HG02852 (cell line): Measurements from ENCODE around the gene RAB3GAP2.
"Not testable (repeated sequence)": the region's sequence is repeated elsewhere in the genome, so short reads cannot be mapped to it uniquely, and the experiment has no call there.

Experiments used
- ATAC-seq: cut with Tn5 transposase; IDR thresholded peaks from one replicate; pipeline ENCODE4 v1.9.1; 2021; ENCODE audit warnings: mild to moderate bottlenecking, moderate library complexity; ENCODE audit not compliant: unreplicated experiment

The RAB3GAP2 gene

DNA sequence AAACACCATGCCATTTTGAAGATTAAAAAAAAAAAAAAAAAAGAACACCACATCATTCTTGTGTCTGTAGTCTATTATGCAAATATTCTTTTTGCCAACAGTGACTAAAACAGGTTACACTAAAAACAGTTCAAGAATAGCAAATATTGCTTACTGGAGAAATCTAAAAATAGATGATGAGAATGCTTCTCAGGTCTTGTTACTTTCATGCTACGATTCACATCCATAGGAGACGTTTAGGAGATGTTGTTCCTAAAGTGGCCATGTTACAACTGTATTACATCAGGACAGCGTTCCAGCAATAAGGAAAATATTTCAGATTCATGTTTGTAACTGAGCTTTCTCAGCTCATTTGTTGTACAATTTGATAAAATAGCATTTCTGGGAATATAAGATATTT is 32.3 kb downstream of the RAB3GAP2 start:
- no peak for ATAC-seq

DNA sequence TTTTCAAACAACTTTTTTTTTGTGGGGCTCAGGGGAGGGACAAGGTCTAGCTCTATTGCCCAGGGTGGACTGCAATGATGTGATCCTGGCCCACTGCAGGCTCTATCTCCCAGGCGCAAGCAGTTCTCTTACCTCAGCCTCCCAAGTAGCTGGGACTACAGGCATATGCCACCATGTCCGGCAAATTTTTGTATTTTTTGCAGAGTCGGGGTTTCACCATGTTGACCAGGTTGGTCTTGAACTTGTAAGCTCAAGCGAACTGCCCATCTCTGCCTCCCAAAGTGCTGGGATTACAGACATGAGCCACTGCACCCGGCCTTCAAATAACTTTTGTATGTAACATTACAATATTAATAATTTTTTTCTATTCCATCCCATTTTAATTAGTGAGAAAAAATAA is 33.0 kb downstream of the RAB3GAP2 start:
- ATAC-seq = no peak

DNA sequence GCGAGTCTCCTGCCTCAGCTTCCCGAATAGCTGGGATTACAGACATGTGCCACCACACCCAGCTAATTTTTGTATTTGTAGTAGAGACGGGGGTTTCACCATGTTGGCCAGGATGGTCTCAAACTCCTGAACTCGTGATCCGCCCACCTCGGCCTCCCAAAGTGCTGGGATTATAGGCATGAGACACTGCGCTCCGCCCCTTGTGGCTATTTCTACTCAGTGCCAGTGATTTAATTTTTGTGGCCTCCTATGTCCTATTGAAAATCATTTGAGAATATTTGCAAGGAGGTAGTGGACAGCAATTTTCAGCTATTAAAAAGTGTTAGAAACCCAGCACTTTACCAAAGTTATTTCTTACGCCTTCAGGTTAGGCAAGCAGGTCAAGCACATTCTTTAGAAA is 36.0 kb downstream of the RAB3GAP2 start:
- not testable (repeated sequence) for ATAC-seq

DNA sequence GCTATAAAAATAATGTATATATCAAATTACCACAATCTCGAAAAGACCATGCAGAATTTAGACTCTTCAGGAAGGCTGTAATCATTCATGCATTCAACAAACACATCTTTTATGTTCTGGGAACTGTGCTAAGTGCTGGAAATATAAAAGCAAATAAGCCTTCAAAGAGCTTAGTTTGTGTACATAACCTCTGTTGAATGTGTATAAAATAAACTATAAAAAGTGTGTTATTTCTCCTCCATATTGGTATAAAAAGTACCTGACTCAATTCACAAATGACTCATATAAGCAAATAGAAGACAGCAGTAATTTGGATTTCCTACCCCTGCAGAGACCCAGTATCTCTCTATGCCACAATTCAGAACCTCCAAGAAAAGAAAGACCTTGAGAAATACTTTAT is 36.8 kb downstream of the RAB3GAP2 start:
- ATAC-seq = no peak

DNA sequence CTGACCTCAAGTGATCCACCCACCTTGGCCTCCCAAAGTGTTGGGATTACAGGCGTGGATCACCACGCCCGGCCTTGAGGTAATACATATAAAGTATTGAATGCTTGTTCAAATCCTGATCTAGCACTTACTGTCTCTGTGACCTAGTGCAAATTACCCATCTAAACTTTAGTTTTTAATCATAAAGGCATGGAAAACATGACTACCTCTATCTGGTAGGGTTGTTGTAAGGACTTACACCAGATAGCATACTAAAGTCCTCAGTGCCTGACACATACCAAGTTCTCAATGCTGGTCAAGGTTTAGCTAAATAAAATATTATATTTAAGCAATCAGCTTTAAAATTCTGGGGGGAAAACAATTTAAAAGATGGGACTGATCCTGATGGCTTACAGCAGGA is 38.3 kb downstream of the RAB3GAP2 start:
- no peak for ATAC-seq

DNA sequence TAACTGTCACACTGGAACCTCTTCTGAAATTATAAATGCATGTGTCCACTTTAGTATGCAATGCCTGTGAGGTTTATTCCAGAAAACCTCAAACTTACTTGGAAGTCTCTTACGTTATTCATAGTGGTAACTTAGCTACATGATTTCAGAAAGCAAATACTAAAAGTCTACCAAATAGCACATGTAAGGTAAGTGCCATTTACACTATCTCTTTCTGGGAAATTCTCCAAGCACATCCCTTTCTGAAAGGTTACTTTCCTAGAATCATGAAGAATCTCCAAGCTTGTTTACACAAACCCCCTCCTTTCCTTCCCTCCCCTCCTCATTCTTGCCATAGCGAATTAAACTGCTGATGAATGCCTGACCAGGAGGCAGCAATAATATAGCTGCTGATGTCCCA is 42.5 kb downstream of the RAB3GAP2 start:
- no peak for ATAC-seq

DNA sequence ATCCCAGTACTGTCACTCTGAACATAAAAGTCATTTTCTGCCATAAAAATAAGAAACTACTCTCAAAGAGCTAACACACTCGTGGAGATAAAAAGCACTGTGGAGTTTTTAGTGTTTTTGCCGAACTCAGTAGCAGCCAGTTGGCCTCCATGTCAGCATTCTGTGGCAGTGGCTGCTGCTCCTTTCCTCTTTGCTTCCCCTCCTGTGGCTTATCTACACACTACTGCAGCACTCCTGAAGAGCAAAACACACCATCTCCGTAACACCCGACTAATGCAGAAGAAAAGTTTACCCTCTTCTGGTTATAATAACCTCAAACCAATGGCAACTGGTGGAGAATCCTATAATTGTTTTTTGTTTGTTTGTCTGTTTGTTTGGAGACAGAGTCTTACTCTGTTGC is 44.9 kb downstream of the RAB3GAP2 start:
- ATAC-seq = no peak

DNA sequence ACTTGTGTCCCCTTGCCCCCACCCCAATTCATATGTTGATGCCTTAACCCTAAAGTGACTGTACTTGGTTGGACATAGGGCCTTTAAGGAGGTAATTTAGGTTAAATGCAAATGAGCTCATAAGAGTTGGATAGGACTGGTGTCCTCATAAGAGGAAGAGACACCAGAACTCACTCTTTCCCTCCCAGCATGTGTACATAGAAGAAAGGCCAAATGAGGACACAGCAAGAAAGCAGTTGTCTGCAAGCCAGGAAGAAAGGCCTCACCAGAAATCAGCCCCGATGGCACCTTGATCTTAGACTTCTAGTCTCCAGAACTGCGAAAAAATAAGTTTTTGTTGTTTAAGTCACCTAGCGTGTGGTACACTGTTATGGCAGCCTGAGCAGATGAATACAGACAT is 45.5 kb downstream of the RAB3GAP2 start:
- ATAC-seq = no peak

DNA sequence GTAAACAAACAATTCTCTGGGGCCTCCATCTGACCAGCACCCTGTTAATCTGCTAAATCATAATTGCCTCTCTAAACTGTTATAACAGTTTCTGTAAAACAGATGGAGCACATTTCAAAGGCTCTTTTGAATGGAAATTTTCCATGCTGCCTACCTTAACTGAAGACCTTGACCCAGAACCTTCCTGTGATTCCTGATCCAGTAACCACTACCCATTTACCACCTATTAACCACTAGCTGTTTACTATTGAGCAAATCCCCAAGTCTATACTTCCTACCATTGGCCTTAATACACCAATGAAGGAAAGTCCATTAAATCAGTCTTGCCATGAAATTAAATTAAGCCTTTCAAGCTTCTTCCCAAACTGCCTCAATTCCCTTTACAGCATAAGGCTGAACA is 46.3 kb downstream of the RAB3GAP2 start:
- no peak for ATAC-seq

DNA sequence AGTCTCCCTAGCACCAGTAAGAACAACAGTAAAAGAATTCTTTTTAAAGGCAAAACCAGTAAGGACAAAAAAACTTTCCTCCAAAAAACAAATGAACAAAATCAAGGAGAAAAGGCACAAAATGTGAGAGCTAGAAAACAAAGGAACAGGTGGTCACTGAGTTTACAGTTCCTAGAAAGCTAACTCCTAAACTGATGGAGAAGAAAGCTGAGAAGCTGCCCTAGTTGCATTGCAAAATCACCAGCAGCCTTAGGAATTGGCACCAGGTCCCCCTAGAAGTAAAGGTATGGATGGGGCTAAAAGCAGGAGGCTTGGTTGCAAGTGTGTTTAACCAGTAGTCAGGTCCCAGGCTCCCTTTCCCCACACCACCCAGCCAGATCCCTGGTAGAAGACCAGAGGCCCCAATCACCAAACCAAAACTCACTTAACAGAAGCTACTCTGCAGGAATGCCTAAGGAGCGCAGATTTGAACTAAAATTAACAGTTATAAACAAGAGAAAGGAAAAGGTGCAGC is 47.6 kb downstream of the RAB3GAP2 start:
- ATAC-seq = no peak

DNA sequence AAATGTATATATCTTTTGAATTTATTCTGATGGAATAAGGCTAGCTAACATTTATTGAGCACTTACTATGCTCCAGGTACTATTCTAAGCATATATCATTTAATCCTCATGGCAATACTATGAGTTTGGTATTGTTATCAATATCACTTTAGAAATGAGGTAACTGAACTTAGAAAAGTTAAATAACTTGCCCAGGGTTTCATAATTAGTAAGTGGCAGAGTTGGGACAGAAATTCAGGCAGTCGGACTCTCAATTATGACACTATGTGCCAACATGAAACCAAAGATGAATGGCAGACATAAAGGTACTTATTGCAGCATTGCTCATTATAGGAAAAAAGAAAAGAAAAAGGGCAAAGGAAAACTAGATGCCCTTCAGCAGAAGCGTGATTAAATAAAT is 48.2 kb downstream of the RAB3GAP2 start:
- ATAC-seq = no peak

DNA sequence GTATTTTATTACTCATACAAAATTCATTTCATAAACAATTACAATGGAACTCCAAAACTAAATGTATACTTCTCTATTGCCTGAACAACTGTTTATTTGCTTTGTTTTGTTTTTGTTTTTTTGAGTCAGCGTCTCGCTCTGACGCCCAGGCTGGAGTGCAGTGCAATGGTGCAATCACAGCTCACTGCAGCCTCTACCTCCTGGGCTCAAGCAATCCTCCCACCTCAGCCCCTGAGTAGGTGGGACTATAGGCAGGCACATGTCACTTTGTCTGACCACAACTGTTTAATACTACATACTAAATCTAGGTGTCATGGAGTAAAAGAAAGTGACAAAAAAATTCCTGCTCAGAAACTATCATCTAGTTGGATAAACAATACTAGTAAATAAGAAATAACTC is 49.3 kb downstream of the RAB3GAP2 start:
- no peak for ATAC-seq

DNA sequence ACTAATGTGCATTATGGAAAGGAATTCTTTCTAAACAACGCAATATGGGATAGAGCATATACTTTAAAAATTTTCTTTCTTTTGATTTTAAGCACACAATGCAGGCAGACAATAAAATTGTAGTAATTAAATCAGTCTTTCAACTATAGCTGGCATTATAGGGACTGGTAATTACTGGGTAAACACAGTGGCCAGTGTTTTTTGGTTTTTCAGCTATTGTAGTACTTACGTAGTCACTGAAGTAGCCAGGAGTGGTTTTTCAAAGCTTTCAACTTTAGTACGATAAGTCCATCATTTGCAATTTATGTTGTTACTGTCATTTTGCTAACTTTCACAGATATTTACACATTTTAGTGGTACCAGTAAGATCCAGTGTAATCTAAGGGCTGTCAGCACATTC is 50.6 kb downstream of the RAB3GAP2 start:
- no peak for ATAC-seq

DNA sequence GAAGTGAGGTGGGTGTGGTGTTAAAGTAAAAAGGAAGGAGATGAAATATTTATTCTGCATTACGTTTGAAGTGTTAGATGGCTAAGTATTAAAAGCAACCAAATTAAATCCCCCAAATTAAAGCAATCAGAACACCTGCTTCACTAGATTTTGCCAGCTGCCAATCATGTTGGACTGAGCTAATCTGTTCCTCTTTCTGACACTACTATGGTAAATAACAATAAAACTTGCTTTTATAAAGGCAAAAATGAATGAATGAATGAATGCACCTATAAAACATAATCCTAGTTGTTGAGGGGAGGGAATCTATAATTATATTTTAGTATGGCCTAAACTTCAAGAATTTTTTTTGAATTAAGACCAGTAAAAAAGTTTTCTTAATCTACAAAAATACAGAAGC is 51.0 kb downstream of the RAB3GAP2 start:
- ATAC-seq = no peak

DNA sequence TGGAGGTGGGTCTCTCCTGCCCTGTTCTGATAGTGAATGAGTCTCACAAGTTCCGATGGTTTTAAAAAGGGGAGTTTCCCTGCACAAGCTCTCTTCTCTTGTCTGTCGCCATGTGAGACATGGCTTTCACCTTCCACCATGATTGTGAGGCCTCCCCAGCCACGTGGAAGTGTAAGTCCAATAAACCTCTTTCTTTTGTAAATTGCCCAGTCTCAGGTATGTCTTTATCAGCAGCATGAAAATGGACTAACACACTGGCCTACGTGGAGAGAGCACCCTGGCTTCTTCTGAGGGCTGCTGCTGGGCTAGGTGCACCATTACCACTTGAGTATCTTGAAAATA is 51.6 kb downstream of the RAB3GAP2 start:
- ATAC-seq = peak; percentile 12

DNA sequence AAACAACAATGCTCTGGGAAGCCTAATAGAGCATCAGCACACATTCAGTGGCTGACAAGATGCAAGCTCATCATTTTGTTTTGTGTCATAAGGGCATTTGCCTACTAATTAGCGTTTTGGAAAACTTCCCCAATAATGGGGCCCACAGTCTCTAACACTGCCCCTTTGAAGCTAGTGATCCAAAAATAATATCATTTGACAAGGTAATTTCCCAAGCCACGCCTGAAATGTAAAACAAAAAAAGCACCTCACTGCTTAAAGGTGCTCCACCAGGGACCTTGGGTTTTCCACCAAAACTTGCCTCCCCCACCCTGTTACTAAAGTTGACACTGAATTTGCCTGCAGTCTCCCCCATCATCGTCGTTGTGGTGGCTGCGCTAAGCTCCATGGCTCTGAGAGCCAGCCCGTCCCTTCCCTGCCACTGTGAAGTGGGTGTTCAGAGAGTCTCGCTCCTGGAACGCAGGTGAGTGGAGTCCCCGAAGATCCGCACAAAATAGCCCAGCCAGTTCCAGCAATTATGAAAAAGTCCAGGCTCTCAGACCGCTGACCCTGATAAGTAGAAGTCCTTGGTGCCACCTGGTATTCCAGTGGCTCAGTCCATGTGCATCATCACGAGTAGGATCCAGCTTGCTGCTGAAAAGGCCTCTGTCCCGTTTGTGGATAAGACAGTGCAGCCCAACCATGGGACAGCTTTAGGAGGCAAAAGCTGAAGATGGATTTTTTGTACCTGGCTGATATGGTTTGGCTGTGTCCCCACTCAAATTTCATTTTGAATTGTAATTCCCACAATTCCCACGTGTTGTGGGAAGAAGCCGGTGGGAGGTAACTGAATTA is 52.2 kb downstream of the RAB3GAP2 start:
- peak; percentile 67 for ATAC-seq

DNA sequence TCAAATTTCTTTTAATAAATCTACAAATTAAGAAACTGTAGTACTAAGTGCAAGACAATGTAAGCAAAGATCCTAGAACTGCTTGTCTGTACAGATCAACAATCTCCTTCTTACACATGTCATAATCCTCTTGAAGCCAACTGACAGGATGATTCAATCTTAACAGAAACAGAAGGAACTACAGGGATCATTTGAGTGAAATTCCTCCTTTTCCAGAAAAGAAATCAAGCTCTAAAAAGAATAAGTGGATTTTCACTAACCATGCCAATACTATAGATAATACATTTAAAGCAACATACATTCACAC is 53.2 kb downstream of the RAB3GAP2 start:
- no peak for ATAC-seq

DNA sequence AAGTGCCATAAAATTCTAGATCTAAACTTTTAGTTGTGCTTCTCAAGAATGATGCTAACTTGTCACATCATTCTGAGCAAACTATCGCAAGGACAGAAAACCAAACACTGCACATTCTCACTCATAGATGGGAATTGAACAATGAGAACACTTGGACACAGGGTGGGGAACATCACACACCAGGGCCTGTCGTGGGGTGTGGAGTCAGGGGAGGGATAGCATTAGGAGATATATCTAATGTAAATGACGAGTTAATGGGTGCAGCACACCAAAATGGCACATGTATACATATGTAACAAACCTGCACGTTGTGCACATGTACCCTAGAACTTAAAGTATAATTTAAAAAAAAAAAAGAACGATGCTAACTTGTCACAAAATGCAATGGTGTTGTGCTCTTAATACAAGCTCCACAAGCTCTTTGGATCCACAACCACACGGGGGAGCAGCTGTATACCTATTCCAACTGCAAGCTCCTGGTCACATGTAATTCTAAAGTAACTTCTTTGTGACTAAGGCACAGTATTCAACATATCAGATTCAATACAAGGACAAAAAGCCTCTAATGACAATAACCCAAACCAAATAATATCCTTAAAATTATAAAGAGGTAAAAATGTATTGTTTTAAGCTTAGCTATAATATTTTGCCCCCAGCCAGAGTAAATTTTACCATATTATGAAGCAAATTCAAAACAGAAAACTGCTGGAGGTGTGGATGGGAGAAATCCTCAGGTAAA is 53.7 kb downstream of the RAB3GAP2 start:
- ATAC-seq = peak; percentile 37

DNA sequence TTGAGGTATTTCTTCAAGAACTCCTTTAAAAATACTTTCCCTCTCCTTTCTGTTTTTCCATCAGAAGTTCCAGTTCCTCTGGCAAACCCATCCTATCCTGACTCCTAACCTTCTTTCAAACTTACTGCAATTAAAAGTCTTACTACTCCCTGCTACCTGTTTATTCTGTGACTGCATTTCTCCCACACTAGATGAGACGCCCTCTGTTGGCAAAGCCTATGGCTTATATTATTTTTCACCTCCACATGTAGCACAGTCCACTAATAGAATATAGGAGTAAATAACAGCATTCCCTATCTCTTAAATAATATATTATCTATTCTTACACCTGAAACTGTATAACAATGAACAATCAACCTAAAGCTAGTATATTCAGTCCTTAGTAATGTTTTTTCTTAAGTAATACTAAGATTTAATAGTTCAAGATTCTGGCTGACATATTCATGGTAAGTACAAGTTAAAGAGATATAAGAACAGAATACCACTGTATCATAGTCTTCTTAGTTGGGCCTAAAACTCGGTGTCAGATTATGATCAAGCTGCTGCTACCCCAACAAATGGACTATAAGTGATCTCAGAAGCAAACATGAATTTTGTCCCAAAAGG is 54.8 kb downstream of the RAB3GAP2 start:
- ATAC-seq = no peak

DNA sequence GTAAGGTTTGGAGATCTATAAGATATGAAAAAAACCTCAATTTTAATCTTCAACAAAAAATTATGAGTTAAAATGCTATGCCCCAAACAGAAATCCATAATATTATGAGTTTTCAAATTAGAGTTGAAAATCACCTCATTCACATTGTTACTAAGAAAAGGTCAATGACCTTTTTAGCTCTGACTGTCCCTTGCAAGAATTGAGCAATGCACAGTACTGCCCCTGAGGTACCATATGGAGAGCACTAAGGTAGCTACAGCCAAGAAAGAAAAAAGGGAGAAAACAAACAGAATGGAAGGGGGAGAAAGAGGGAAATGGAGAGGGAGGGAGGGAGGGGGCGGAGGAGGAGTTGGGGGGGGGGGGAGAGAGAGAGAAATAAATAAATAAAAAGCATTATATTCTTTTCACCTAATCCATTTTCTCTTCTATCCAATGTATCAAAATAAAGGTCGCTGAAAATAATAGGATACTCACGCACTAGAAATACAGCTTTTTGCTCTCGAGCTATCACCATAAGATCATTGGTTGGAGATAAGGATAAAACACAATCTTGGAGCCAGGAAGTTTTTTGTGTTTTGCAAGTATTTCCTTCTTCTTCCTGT is 58.8 kb downstream of the RAB3GAP2 start:
- ATAC-seq = no peak

DNA sequence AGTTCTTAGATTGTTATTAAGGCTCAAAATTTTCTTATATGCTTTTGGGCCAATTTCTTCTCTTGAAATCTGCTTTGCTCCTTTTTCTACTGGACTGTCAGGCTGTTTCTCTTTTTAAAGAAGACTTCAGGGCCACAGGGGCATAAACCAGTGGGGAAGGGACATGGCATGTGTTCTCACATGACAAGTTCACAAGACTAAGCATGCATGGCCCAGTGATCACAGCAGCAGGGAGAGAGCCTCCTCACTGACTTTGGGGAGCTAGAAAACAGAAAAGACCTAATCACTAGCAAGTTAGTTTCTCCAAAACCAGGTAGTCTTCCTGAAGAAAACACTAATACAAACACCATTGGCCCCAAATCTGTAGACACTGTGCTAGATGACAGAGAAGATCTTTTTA is 64.8 kb downstream of the RAB3GAP2 start:
- no peak for ATAC-seq

DNA sequence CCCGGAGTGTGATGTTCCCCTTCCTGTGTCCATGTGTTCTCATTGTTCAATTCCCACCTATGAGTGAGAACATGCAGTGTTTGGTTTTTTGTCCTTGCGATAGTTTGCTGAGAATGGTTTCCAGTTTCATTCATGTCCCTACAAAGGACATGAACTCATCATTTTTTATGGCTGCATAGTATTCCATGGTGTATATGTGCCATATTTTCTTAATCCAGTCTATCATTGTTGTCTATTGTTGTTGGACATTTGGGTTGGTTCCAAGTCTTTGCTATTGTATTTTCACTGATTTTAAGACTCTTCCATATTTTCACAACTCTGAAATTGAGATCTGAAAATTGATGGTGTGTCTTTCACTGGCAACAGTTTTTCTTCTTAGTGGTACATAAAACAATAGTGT is 67.5 kb downstream of the RAB3GAP2 start:
- not testable (repeated sequence) for ATAC-seq
